K562 (cell line): ENCODE data around the gene TCF25. TPM values are rescaled to one million over a fixed set of nuclear protein-coding genes. Genes with fewer than 3 reads are reported as not detected.

Experiments used
- ARID3A ChIP-seq: IDR thresholded peaks from 2 replicates; pipeline ENCODE4 v1.6.1; 2012; ENCODE audit warnings: low read depth, low read length, improper control_type of control experiment, borderline replicate concordance
- CHD1 ChIP-seq: fragments of 200-600 bp; sonication (generic); IDR thresholded peaks from one replicate; pipeline ENCODE4 v1.6.1; 2012; ENCODE audit warnings: mild to moderate bottlenecking, moderate library complexity, low read length, inconsistent platforms
- ELF1 ChIP-seq: fragments of 200-800 bp; sonication (Bioruptor generic); IDR thresholded peaks from 2 replicates; pipeline ENCODE4 v1.6.1; 2016; ENCODE audit warnings: missing genetic modification characterization, missing compliant biosample characterization
- GABPB1 ChIP-seq: sonication (generic); formaldehyde crosslinking; IDR thresholded peaks from 2 replicates; pipeline ENCODE4 v1.8.0; 2022; ENCODE audit warnings: mild to moderate bottlenecking, missing genetic modification reagents
- LARP7 ChIP-seq: fragments of 450-650 bp; IDR thresholded peaks from 2 replicates; pipeline ENCODE4 v1.6.1; 2016
- MEF2D ChIP-seq: conservative IDR thresholded peaks from 2 replicates; pipeline ENCODE4 v1.6.1; 2016; ENCODE audit warnings: low read depth, missing genetic modification characterization, missing compliant biosample characterization
- PHF8 ChIP-seq: fragments of 200-600 bp; sonication (generic); IDR thresholded peaks from 2 replicates; pipeline ENCODE4 v1.6.1; 2012; ENCODE audit warnings: mixed run types, mild to moderate bottlenecking, inconsistent platforms, low read length, moderate library complexity, borderline replicate concordance
- POLR2H ChIP-seq: IDR thresholded peaks from 2 replicates; pipeline ENCODE4 v1.6.1; 2016; ENCODE audit warnings: missing genetic modification characterization, low read depth, mild to moderate bottlenecking, control low read depth, missing compliant biosample characterization, moderate library complexity
- SAFB2 ChIP-seq: fragments of 200-400 bp; formaldehyde crosslinking; IDR thresholded peaks from 2 replicates; pipeline ENCODE4 v1.6.1; 2018; ENCODE audit warnings: borderline replicate concordance, low read length, low read depth, moderate library complexity; ENCODE audit not compliant: severe bottlenecking
- SIRT6 ChIP-seq: IDR thresholded peaks from one replicate; pipeline ENCODE4 v1.6.1; 2012; ENCODE audit warnings: low read depth, mild to moderate bottlenecking, control low read depth, inconsistent platforms, low read length, moderate library complexity
- SP1 ChIP-seq: sonication (generic); formaldehyde crosslinking; IDR thresholded peaks from 2 replicates; pipeline ENCODE4 v1.8.1; 2022; ENCODE audit warnings: mild to moderate bottlenecking, missing genetic modification reagents
- TCF7L2 ChIP-seq: fragments of 150-350 bp; IDR thresholded peaks from 2 replicates; pipeline ENCODE4 v1.6.1; 2016; ENCODE audit warnings: low read depth, mild to moderate bottlenecking, low read length, moderate library complexity
- TEAD2 ChIP-seq: fragments of 450-650 bp; IDR thresholded peaks from 2 replicates; pipeline ENCODE4 v1.6.1; 2016; ENCODE audit warnings: missing genetic modification characterization, control low read depth, missing compliant biosample characterization
- TRIM24 ChIP-seq, 2 experiments: fragments of 450-650 bp; IDR thresholded peaks; 2 replicates each; pipeline ENCODE4 v1.6.1; 2016
- USF2 ChIP-seq: sonication (generic); formaldehyde crosslinking; IDR thresholded peaks from 2 replicates; pipeline ENCODE4 v1.5.0; 2020; ENCODE audit warnings: missing genetic modification reagents
- ZBTB17 ChIP-seq: fragments of 450-650 bp; formaldehyde crosslinking; IDR thresholded peaks from 2 replicates; pipeline ENCODE4 v1.4.0; 2020; ENCODE audit warnings: mild to moderate bottlenecking
- ZNF121 ChIP-seq: sonication (generic); formaldehyde crosslinking; conservative IDR thresholded peaks from 2 replicates; pipeline ENCODE4 v1.8.0; 2022; ENCODE audit warnings: missing genetic modification reagents
- ZNF217 ChIP-seq: sonication (generic); formaldehyde crosslinking; IDR thresholded peaks from 2 replicates; pipeline ENCODE4 v1.8.0; 2022; ENCODE audit warnings: mild to moderate bottlenecking, missing genetic modification reagents
- ZNF311 ChIP-seq: fragments of 250-450 bp; sonication (Bioruptor Pico); IDR thresholded peaks from 2 replicates; pipeline ENCODE4 v1.4.0; 2020; ENCODE audit warnings: mild to moderate bottlenecking, moderate library complexity
- polyA plus RNA-seq, 8 experiments: library from polyadenylated mRNA; depleted of rRNA in 4 of 8; stranded (reverse) in 5 of 8; unstranded in 3 of 8; fragments of >200 nt; fragmentation: Nextera tagmentation in 2 of 8; fragmentation: Illumina TruSeq in 1 of 8; extraction: Ambion mirVana in 2 of 8; extraction: Trizol in 1 of 8; gene quantifications; 2 replicates each; pipeline versions ENCODE4 v1.2.1 to v1.2.3, GENCODE V29; 2011 to 2014; ENCODE audit warnings: inconsistent platforms in 1 of 8, missing spikeins in 1 of 8
- total RNA-seq, 7 experiments: library from RNA; depleted of rRNA in 6 of 7; stranded (reverse); fragments of >200 nt in 6 of 7; fragmentation: Illumina TruSeq in 2 of 7; extraction: Trizol in 2 of 7; gene quantifications; 2 replicates each; pipeline versions ENCODE4 v1.2.1 to v1.2.3, GENCODE V29; 2011 to 2021; ENCODE audit warnings: low replicate concordance in 1 of 7
- TF ChIP-seq, protein P1 (sequence below): fragments of 250-450 bp; sonication (Bioruptor Pico); IDR thresholded peaks from 2 replicates; pipeline ENCODE4 v1.4.0; 2020

The TCF25 gene
- total and polyA plus RNA-seq, 9 of the 15 experiments (the other 6 are each of a cell fraction or from before 2014, with no cell fraction given) = 9.0 to 154 (median 83.8) TPM

DNA sequence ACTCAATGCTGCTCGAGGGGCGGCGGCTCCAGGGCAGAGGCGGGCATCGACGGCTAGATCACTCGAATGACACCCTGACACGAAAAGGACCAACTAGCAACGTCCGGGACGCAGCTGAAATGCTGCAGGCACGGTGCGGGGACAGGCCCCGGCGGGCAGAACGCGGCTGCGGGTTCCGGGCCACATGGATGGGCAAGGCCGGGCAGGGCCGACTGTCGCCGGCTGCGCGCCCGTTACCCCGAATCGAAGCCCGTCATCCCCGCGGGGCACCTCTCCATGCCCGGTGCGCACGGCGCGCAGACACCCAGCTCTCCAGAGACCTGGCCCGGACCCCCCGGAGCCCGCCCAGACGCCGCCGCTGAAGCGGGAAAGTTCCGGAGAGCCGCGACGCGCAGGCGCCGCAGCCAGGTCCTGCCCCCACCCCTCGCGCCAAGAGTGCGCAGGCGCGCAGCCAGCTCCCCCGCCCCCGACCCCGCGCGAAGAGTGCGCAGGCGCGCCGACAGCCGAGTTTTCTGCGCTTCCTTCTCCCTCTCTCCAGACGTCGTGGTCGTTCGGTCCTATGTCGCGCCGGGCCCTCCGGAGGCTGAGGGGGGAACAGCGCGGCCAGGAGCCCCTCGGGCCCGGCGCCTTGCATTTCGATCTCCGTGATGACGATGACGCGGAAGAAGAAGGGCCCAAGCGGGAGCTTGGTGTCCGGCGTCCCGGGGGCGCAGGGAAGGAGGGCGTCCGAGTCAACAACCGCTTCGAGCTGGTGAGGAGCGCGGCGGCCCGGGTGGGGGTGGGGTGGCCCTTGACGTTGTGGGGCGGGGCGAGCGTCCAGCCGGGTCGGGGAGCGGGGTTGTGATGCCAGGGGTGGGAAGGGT, at the start of gene TCF25 (continued):
- TF ChIP-seq USF2 (no peak), POLR2H (tag) (peak; percentile 90), SP1 (CRISPR knock-in tag) (0 out of 2 replicates have a peak, but pooled peaks have one; percentile 9), SAFB2 (no peak), GABPB1 (CRISPR knock-in tag) (peak; percentile 56; the same call in 1 of the 2 replicates), TEAD2 (tag) (no peak), ZNF217 (CRISPR knock-in tag) (no peak), CHD1 (no peak), LARP7 (no peak), ARID3A (no peak), ELF1 (tag) (peak; percentile 50; the same call in 1 of the 2 replicates), ZNF311 (no peak), MEF2D (tag) (no peak), PHF8 (peak; percentile 95; the same call in 1 of the 2 replicates), TCF7L2 (no peak), ZBTB17 (CRISPR knock-in tag) (no peak; the same call in 1 of the 2 replicates), SIRT6 (no peak), ZNF121 (no peak), TRIM24 (IDR thresholded peaks at IDR 0.05) (peak in 1 of 2 experiments; percentile 48; a peak in 2 of 4 replicates)
- TF ChIP-seq, protein P1, sequence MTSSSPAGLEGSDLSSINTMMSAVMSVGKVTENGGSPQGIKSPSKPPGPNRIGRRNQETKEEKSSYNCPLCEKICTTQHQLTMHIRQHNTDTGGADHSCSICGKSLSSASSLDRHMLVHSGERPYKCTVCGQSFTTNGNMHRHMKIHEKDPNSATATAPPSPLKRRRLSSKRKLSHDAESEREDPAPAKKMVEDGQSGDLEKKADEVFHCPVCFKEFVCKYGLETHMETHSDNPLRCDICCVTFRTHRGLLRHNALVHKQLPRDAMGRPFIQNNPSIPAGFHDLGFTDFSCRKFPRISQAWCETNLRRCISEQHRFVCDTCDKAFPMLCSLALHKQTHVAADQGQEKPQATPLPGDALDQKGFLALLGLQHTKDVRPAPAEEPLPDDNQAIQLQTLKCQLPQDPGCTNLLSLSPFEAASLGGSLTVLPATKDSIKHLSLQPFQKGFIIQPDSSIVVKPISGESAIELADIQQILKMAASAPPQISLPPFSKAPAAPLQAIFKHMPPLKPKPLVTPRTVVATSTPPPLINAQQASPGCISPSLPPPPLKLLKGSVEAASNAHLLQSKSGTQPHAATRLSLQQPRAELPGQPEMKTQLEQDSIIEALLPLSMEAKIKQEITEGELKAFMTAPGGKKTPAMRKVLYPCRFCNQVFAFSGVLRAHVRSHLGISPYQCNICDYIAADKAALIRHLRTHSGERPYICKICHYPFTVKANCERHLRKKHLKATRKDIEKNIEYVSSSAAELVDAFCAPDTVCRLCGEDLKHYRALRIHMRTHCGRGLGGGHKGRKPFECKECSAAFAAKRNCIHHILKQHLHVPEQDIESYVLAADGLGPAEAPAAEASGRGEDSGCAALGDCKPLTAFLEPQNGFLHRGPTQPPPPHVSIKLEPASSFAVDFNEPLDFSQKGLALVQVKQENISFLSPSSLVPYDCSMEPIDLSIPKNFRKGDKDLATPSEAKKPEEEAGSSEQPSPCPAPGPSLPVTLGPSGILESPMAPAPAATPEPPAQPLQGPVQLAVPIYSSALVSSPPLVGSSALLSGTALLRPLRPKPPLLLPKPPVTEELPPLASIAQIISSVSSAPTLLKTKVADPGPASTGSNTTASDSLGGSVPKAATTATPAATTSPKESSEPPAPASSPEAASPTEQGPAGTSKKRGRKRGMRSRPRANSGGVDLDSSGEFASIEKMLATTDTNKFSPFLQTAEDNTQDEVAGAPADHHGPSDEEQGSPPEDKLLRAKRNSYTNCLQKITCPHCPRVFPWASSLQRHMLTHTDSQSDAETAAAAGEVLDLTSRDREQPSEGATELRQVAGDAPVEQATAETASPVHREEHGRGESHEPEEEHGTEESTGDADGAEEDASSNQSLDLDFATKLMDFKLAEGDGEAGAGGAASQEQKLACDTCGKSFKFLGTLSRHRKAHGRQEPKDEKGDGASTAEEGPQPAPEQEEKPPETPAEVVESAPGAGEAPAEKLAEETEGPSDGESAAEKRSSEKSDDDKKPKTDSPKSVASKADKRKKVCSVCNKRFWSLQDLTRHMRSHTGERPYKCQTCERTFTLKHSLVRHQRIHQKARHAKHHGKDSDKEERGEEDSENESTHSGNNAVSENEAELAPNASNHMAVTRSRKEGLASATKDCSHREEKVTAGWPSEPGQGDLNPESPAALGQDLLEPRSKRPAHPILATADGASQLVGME (CRISPR knock-in tag) = no peak
